ENCODE results near the gene TRPC3.

- TF ChIP-seq CTCF (conservative IDR thresholded peaks at IDR 0.05) (no peak), EZH2 (IDR thresholded peaks at IDR 0.05; ENCODE audit: low read depth) (no peak)
Observed at GRCh38 chr4:121977251-121978171, 25.7 kb upstream of the TRPC3 start.
